Adrenal gland (tissue), 5 donors: ENCODE data around the gene CD28.

ENCODE experiments used
- POLR2A ChIP-seq, 2 donors: fragments of 450-650 bp; IDR thresholded peaks; one replicate each; pipeline ENCODE4 v1.6.1; 2017; ENCODE audit warnings: antibody characterized with exemption in 2 of 2, mild to moderate bottlenecking in 2 of 2, moderate library complexity in 1 of 2
- TF ChIP-seq, protein P1 (sequence below), 6 experiments: fragments of 450-650 bp in 4 of 6; fragments of 200-600 bp in 2 of 6; sonication (generic) in 1 of 6; IDR thresholded peaks; 1 replicate in 5 of 6; 2 replicates in 1 of 6; pipeline versions ENCODE4 v1.5.1 to v1.8.0; 2016 to 2021; ENCODE audit warnings: antibody characterized with exemption in 6 of 6, mild to moderate bottlenecking in 2 of 6, moderate library complexity in 1 of 6
- donor health status: DM: no; HTN: no; CAD: no.

DNA sequence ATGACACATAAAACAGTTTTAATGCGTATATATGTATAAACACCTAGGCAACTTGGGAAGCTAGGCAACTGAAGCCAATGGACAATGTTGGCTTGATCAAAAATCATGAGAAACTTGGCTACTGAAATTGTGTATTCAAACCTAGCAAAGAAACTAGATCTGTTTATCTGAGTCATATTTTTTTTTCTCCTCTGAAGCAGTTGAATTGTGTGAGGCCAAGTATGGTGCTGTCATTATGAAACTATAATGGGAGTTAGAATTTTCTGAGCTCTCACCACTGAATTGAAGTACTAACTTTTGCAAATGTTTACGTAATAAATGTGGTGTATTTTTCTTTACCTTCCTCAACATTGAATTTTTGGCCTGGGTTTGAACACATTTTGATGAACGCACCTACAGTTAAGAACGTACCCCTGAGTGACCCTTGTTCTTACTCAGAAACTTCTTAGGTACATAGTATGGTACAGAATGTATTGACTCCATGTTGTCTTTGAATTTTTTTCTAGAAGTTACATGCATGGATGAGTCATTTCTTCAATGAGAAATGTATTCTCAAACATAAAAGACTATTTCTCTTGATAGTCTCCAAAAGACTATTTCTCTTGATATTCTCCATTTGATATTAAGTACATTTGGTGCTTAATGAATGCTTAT is 23.8 kb downstream of the CD28 start:
- TF ChIP-seq, protein P1, sequence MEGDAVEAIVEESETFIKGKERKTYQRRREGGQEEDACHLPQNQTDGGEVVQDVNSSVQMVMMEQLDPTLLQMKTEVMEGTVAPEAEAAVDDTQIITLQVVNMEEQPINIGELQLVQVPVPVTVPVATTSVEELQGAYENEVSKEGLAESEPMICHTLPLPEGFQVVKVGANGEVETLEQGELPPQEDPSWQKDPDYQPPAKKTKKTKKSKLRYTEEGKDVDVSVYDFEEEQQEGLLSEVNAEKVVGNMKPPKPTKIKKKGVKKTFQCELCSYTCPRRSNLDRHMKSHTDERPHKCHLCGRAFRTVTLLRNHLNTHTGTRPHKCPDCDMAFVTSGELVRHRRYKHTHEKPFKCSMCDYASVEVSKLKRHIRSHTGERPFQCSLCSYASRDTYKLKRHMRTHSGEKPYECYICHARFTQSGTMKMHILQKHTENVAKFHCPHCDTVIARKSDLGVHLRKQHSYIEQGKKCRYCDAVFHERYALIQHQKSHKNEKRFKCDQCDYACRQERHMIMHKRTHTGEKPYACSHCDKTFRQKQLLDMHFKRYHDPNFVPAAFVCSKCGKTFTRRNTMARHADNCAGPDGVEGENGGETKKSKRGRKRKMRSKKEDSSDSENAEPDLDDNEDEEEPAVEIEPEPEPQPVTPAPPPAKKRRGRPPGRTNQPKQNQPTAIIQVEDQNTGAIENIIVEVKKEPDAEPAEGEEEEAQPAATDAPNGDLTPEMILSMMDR (IDR thresholded peaks at IDR 0.05), result no peak
- no peak for TF ChIP-seq POLR2A (IDR thresholded peaks at IDR 0.05)
